ENCODE results near the gene MAP4K3.

Gene MAP4K3

DNA sequence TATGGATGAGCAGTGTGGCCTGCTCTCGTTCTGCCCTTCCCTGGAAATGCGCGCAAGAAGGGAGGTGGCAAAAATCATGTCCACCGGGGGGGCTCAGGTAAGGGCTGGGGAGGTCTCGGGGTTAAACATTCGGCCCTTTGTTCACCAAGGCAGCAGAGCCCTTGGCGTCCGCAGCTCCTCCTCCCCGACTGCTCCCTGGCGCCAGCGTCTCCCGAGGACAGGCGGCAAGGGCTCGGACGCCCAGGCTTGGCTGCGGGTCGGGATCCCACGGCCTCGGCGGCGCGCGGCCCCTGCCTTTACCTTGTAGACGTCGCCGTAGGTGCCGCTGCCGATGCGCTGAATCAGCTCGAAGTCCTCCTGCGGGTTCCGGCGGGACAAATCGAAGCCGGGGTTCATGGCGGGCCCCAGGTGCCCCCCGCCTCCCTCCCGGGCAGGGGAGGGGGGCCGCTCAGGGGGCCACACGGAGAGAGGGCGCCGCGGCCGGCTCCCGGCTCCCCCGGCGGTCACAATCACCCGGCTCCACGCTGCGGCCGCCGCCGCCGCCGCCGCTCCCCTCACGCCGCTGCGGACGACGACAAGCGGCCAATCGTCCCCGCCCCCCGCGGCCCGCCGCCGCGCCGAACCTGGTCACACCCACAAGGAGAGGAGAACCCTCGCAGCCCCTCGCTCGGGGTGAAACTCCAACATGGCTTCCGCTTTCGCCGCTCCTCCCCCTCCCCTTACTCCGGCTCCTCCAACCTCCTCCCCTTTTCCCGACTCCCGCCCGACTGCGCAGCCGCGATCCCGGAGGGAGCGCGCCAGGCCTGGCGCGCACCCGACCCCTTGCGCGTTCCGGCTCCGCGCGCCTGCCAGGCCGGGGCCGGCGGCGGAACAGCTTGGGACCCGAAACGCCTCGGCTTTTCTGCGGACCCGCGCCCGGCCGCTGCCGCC lies at the start of gene MAP4K3:
Gene MAP4K3 (minus strand): TSS at position 694 of the 930 bp plus-strand sequence. CDS start 298 bp downstream, at position 396.
- TF ChIP-seq, protein P1, sequence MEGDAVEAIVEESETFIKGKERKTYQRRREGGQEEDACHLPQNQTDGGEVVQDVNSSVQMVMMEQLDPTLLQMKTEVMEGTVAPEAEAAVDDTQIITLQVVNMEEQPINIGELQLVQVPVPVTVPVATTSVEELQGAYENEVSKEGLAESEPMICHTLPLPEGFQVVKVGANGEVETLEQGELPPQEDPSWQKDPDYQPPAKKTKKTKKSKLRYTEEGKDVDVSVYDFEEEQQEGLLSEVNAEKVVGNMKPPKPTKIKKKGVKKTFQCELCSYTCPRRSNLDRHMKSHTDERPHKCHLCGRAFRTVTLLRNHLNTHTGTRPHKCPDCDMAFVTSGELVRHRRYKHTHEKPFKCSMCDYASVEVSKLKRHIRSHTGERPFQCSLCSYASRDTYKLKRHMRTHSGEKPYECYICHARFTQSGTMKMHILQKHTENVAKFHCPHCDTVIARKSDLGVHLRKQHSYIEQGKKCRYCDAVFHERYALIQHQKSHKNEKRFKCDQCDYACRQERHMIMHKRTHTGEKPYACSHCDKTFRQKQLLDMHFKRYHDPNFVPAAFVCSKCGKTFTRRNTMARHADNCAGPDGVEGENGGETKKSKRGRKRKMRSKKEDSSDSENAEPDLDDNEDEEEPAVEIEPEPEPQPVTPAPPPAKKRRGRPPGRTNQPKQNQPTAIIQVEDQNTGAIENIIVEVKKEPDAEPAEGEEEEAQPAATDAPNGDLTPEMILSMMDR (IDR thresholded peaks at IDR 0.05; ENCODE audit: control insufficient read depth, extremely low read depth, insufficient read depth): no peak
- peak within 1 kb of the TSS; percentile 75 for H3K4me3 ChIP-seq (ENCODE audit: low read depth, low read length)
- peak; percentile 65 for DNase-seq (ENCODE audit: low read depth)

DNA sequence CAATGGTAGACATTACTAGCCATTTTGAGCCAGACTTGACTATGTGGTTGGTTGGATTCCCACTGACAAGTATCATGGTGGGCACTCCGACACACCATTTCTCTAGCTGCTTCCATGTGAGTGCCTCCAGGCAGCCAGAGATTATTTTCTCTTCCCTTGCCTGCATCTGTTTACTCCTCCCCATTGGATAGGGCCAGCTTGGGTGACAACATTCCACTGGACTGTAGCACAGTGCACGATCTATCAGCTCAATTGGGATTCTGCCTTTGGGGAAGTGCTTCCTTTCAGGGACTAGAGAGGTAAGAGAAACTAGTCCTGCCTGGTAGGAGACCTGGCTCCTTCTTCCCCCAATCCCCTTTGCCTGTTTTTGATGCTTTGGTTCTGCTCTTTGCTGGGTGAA lies 49.0 kb upstream of the MAP4K3 start:
- no peak overlapping the region for H3K4me3 ChIP-seq (ENCODE audit: low read depth, low read length)
- TF ChIP-seq, protein P1 (IDR thresholded peaks at IDR 0.05; ENCODE audit: control insufficient read depth, extremely low read depth, insufficient read depth): no peak
- no peak for DNase-seq (ENCODE audit: low read depth)

DNA sequence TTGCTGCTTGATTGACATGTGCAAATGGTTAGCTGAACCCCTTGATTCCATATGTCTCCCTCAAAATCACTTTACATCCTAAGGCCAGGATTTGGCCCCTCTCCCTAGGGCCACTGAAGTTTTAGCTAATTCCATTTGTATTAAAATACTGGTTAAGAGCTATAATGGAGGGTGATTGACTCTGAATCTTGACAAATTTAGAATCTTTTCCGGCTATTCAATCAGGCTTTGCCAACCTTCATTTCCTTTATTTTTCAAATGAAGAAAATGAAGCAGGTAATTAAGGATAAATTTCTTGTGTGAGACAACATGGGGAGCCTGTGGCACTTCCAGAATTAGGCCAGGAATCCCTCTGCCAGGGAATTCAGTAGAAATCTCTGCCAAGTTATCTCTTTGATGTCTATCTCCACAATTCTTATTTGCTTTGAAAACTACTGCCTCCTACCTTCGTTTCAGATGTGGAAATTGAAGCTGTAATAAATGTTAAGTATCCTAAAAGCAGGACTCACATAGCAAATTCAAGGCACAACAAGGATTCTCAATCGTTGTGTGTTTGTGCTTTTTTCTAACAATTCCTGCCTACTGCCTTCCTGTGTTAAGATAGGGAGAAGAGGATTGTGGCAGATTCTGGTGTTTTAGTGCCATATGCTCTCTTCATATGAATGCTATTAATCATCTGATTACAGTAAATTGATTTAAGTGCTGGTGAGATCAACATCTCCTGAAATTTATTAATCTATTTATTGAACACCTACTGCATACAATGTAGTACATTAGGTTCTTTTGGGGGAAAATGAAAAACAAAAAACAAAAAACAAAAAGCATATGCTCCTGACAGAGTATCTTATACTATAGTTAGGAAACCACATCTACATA lies 47.8 kb upstream of the MAP4K3 start:
- H3K4me3 ChIP-seq (ENCODE audit: low read depth, low read length): no peak overlapping the region
- TF ChIP-seq, protein P1 (IDR thresholded peaks at IDR 0.05; ENCODE audit: control insufficient read depth, extremely low read depth, insufficient read depth): no peak
- no peak for DNase-seq (ENCODE audit: low read depth)

DNA sequence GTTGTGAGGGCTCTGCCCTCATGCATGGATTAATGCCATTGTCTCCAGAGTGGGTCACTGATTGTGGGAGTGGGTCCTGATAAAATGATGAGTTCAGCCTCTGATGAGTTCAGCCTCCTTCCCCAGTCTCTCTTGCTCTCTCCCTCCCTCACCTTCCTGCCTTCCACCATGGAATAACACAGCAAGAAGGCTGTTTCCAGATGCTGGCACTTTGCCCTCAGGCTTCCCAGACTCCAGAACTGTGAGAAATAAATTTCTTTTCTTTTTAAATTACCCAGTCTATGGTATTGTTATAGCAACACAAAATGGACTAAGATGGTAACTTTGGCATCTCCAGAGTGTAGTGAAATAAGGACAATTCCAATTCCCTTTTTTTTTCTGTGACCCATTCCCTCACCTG lies 47.1 kb upstream of the MAP4K3 start:
- TF ChIP-seq, protein P1 (IDR thresholded peaks at IDR 0.05; ENCODE audit: control insufficient read depth, extremely low read depth, insufficient read depth): no peak
- no peak for DNase-seq (ENCODE audit: low read depth)
- no peak overlapping the region for H3K4me3 ChIP-seq (ENCODE audit: low read depth, low read length)

DNA sequence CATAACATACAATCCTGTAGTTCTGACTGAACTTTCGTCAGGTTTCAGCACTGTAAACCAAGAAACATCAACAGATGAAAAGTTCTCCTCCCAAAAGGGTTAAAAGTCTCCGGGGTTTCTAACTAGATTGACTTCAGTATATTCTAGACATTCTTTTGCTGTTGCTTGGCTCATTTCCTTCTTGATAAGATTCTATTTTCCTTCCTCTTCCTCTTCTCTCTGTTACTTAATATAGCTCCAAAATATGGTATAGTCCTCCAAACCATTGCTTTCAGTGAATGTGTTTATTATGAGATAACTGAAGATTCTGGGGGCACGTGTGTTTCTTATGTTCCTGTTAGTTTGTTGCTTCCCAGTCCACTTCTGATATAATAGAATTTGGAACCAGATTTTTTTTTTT lies 46.4 kb upstream of the MAP4K3 start:
- no peak for DNase-seq (ENCODE audit: low read depth)
- H3K4me3 ChIP-seq (ENCODE audit: low read depth, low read length): no peak overlapping the region
- TF ChIP-seq, protein P1 (IDR thresholded peaks at IDR 0.05; ENCODE audit: control insufficient read depth, extremely low read depth, insufficient read depth): no peak

DNA sequence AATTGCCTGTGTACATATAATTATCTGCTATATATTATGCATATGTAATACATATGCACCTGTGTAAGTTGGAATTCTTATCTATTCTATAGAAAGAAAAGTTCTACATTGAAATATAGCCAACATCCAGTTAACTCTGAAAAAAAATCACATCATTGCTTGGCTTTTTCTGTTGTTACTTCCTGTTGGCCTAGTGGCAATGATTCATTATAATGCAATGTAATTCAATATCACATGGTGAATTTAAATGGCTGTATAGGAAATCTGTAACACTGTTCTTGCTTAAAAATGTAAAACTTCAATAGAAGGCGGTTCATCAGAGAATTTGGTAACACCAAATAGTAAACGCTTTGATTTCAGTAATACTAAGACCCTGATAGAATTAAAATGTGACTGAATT lies 44.5 kb upstream of the MAP4K3 start:
- no peak for DNase-seq (ENCODE audit: low read depth)

More for the DNA sequence above, 44.5 kb upstream of the MAP4K3 start:
- H3K4me3 ChIP-seq (ENCODE audit: low read depth, low read length): no peak overlapping the region
- TF ChIP-seq, protein P1 (IDR thresholded peaks at IDR 0.05; ENCODE audit: control insufficient read depth, extremely low read depth, insufficient read depth): no peak

Measured in LNCaP clone FGC (cell line).